Measurements from ENCODE around the gene PHLDA1.
A peak's percentile ranks its signal among the peaks of the same experiment; 100 is the strongest.

GRCh38 chr12:76043377-76043776 lies 11.8 kb upstream of the PHLDA1 start:
- TF ChIP-seq CTCF (IDR thresholded peaks at IDR 0.05) = no peak
- TF ChIP-seq POLR2AphosphoS5 (IDR thresholded peaks at IDR 0.05; ENCODE audit: low read depth, low read length) = peak; percentile 56; the same call in 1 of the 2 replicates

Data from Panc1 (cell line).